H1 (cell line): Measurements from ENCODE around the gene GRAMD4. TPM values are rescaled to one million over a fixed set of nuclear protein-coding genes. Genes with fewer than 3 reads are reported as not detected.

Source experiments
- ASH2L ChIP-seq: fragments of 200-600, 300-600 bp; sonication (generic); IDR thresholded peaks from one replicate; pipeline ENCODE4 v1.7.1; 2017; ENCODE audit warnings: low read length
- EP300 ChIP-seq, 2 experiments: IDR thresholded peaks; 1 replicate in 1 of 2; 2 replicates in 1 of 2; pipeline ENCODE4 v1.6.1; 2011 to 2012; ENCODE audit warnings: low read depth in 2 of 2, low read length in 2 of 2, mild to moderate bottlenecking in 2 of 2, borderline replicate concordance in 1 of 2, inconsistent platforms in 1 of 2, moderate library complexity in 1 of 2
- GTF2F1 ChIP-seq: IDR thresholded peaks from 2 replicates; pipeline ENCODE4 v1.6.1; 2012; ENCODE audit warnings: low read depth, low read length, improper control_type of control experiment, borderline replicate concordance
- MAFK ChIP-seq: IDR thresholded peaks from 2 replicates; pipeline ENCODE4 v1.6.1; 2012; ENCODE audit warnings: low read depth, mild to moderate bottlenecking, improper control_type of control experiment, low read length
- NANOG ChIP-seq: IDR thresholded peaks from 2 replicates; pipeline ENCODE4 v1.6.1; 2011; ENCODE audit warnings: low read length, low read depth, mild to moderate bottlenecking, inconsistent platforms; ENCODE audit not compliant: insufficient read depth, poor library complexity, severe bottlenecking
- SIN3A ChIP-seq, 2 experiments: IDR thresholded peaks in 1 of 2; conservative IDR thresholded peaks in 1 of 2; 2 replicates each; pipeline ENCODE4 v1.6.1; 2011 to 2012; ENCODE audit warnings: low read length in 2 of 2, improper control_type of control experiment in 1 of 2, low read depth in 1 of 2, mild to moderate bottlenecking in 1 of 2
- SIRT6 ChIP-seq: IDR thresholded peaks from one replicate; pipeline ENCODE4 v1.7.1; 2012; ENCODE audit warnings: low read length, inconsistent platforms
- polyA plus RNA-seq, 7 experiments: library from polyadenylated mRNA; depleted of rRNA in 3 of 7; stranded (reverse) in 5 of 7; unstranded in 2 of 7; fragments of >200 nt in 5 of 7; fragments of 200-250 nt in 2 of 7; gene quantifications; 1 replicate in 5 of 7; 2 replicates in 1 of 7; 4 replicates in 1 of 7; pipeline versions ENCODE4 v1.2.1 to v1.2.3, GENCODE V29; 2011 to 2013; ENCODE audit warnings: missing spikeins in 2 of 7, mixed read lengths in 2 of 7
- total RNA-seq: library from RNA; stranded (reverse); fragmentation: NEBNext Ultra II Directional; extraction: Animal tissue kit (Norgen Biotek cat#: 25700); gene quantifications from 2 replicates; pipeline ENCODE4 v1.2.1, GENCODE V29; 2021
- TF ChIP-seq, protein P1 (sequence below): fragments of 300-600 bp; sonication (generic); IDR thresholded peaks from 2 replicates; pipeline ENCODE4 v1.7.1; 2012; ENCODE audit warnings: low read length, moderate library complexity, mild to moderate bottlenecking, inconsistent platforms; ENCODE audit not compliant: insufficient replicate concordance
- TF ChIP-seq, protein P2 (sequence below): IDR thresholded peaks from 2 replicates; pipeline ENCODE4 v1.6.1; 2011; ENCODE audit warnings: low read length, improper control_type of control experiment
- TF ChIP-seq, protein P3 (sequence below): IDR thresholded peaks from 2 replicates; pipeline ENCODE4 v1.6.1; 2012; ENCODE audit warnings: inconsistent platforms

Gene GRAMD4
- total and polyA plus RNA-seq, 2 of the 8 experiments (the other 6 are each of a cell fraction or from before 2014, with no cell fraction given) = 7.9 to 25.6 TPM

DNA sequence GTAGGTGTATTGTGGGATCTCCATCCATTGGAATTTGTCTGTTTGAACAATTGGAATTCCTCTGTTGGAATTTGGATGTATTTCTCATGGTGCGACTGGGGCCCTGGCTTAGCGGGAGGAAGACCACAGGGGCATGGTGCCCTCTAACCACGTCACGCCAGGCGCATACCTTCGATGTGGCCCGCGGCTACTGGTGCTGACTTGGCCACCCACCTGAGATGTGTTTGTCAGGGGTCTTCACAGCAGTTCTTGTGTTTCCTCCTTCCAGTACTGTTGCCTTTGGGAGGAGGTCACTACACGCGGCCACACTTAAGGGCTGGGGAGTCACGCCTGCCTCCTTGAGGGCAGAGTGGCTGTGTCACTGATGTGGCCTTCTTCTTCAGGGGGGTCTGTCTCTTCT, 36.6 kb upstream of the GRAMD4 start (continued):
- TF ChIP-seq, protein P1, sequence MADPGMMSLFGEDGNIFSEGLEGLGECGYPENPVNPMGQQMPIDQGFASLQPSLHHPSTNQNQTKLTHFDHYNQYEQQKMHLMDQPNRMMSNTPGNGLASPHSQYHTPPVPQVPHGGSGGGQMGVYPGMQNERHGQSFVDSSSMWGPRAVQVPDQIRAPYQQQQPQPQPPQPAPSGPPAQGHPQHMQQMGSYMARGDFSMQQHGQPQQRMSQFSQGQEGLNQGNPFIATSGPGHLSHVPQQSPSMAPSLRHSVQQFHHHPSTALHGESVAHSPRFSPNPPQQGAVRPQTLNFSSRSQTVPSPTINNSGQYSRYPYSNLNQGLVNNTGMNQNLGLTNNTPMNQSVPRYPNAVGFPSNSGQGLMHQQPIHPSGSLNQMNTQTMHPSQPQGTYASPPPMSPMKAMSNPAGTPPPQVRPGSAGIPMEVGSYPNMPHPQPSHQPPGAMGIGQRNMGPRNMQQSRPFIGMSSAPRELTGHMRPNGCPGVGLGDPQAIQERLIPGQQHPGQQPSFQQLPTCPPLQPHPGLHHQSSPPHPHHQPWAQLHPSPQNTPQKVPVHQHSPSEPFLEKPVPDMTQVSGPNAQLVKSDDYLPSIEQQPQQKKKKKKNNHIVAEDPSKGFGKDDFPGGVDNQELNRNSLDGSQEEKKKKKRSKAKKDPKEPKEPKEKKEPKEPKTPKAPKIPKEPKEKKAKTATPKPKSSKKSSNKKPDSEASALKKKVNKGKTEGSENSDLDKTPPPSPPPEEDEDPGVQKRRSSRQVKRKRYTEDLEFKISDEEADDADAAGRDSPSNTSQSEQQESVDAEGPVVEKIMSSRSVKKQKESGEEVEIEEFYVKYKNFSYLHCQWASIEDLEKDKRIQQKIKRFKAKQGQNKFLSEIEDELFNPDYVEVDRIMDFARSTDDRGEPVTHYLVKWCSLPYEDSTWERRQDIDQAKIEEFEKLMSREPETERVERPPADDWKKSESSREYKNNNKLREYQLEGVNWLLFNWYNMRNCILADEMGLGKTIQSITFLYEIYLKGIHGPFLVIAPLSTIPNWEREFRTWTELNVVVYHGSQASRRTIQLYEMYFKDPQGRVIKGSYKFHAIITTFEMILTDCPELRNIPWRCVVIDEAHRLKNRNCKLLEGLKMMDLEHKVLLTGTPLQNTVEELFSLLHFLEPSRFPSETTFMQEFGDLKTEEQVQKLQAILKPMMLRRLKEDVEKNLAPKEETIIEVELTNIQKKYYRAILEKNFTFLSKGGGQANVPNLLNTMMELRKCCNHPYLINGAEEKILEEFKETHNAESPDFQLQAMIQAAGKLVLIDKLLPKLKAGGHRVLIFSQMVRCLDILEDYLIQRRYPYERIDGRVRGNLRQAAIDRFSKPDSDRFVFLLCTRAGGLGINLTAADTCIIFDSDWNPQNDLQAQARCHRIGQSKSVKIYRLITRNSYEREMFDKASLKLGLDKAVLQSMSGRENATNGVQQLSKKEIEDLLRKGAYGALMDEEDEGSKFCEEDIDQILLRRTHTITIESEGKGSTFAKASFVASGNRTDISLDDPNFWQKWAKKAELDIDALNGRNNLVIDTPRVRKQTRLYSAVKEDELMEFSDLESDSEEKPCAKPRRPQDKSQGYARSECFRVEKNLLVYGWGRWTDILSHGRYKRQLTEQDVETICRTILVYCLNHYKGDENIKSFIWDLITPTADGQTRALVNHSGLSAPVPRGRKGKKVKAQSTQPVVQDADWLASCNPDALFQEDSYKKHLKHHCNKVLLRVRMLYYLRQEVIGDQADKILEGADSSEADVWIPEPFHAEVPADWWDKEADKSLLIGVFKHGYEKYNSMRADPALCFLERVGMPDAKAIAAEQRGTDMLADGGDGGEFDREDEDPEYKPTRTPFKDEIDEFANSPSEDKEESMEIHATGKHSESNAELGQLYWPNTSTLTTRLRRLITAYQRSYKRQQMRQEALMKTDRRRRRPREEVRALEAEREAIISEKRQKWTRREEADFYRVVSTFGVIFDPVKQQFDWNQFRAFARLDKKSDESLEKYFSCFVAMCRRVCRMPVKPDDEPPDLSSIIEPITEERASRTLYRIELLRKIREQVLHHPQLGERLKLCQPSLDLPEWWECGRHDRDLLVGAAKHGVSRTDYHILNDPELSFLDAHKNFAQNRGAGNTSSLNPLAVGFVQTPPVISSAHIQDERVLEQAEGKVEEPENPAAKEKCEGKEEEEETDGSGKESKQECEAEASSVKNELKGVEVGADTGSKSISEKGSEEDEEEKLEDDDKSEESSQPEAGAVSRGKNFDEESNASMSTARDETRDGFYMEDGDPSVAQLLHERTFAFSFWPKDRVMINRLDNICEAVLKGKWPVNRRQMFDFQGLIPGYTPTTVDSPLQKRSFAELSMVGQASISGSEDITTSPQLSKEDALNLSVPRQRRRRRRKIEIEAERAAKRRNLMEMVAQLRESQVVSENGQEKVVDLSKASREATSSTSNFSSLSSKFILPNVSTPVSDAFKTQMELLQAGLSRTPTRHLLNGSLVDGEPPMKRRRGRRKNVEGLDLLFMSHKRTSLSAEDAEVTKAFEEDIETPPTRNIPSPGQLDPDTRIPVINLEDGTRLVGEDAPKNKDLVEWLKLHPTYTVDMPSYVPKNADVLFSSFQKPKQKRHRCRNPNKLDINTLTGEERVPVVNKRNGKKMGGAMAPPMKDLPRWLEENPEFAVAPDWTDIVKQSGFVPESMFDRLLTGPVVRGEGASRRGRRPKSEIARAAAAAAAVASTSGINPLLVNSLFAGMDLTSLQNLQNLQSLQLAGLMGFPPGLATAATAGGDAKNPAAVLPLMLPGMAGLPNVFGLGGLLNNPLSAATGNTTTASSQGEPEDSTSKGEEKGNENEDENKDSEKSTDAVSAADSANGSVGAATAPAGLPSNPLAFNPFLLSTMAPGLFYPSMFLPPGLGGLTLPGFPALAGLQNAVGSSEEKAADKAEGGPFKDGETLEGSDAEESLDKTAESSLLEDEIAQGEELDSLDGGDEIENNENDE = no peak
- TF ChIP-seq ASH2L (no peak), EP300 (IDR thresholded peaks at IDR 0.05; ENCODE audit: borderline replicate concordance in 1 of 2, low read depth in 2 of 2, low read length in 2 of 2) (no peak), MAFK (no peak), GTF2F1 (no peak), NANOG (no peak), SIRT6 (no peak), SIN3A (conservative IDR thresholded peaks at IDR 0.05 in 1 of 2, IDR thresholded peaks at IDR 0.05 in 1 of 2; ENCODE audit: low read depth in 1 of 2, low read length in 2 of 2) (no peak)
- TF ChIP-seq, protein P2, sequence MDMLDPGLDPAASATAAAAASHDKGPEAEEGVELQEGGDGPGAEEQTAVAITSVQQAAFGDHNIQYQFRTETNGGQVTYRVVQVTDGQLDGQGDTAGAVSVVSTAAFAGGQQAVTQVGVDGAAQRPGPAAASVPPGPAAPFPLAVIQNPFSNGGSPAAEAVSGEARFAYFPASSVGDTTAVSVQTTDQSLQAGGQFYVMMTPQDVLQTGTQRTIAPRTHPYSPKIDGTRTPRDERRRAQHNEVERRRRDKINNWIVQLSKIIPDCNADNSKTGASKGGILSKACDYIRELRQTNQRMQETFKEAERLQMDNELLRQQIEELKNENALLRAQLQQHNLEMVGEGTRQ = no peak
- TF ChIP-seq, protein P3, sequence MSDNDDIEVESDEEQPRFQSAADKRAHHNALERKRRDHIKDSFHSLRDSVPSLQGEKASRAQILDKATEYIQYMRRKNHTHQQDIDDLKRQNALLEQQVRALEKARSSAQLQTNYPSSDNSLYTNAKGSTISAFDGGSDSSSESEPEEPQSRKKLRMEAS = no peak
